ENCODE measurements around the gene GRM8. TPM values are rescaled to one million over a fixed set of nuclear protein-coding genes. Genes with fewer than 3 reads are reported as not detected.

The GRM8 gene
- total RNA-seq, 2 experiments from 2014 or later = not detected

GRCh38 chr7:127251465-127252376 is 1.0 kb downstream of the GRM8 start:
- Mint-ChIP-seq H3K27ac (no peak overlapping the region), H3K4me1 (peaks cover 15% of the 10 kb centered on the region), H3K27me3 (peaks cover 85% of the 10 kb centered on the region), H3K9me3 (no peaks in the 10 kb centered on the region), H3K4me3 (peak overlapping the region; percentile 61), H3K36me3 (ENCODE audit: low read depth) (no peaks in the 10 kb centered on the region)
- ChIA-PET POLR2A (interaction anchor here (0.6 kb wide), 1 partner anchor 1117 kb away, joined by 4 read pairs; no protein-coding TSS in a partner anchor), CTCF (interaction anchor here (1.2 kb wide), 1 partner anchor 53 kb away, joined by 3 read pairs; no protein-coding TSS in a partner anchor)
- DNase-seq = no peak

GRCh38 chr7:127251036-127251464 is 1.7 kb downstream of the GRM8 start:
- no peak overlapping the region for H3K4me3 Mint-ChIP-seq

GRCh38 chr7:127250312-127251035 is 2.3 kb downstream of the GRM8 start:
- POLR2A ChIA-PET = no interaction called here
- Mint-ChIP-seq H3K36me3 (ENCODE audit: low read depth) (no peaks in the 10 kb centered on the region), H3K27ac (no peak overlapping the region), H3K4me3 (no peak overlapping the region), H3K27me3 (peaks cover 77% of the 10 kb centered on the region), H3K4me1 (peaks cover 15% of the 10 kb centered on the region), H3K9me3 (no peaks in the 10 kb centered on the region)
- CTCF ChIA-PET = interaction anchor here (1.2 kb wide), 1 partner anchor 54 kb away, joined by 3 read pairs; no protein-coding TSS in a partner anchor
- no peak for DNase-seq

More at GRCh38 chr7:127251036-127251464, 1.7 kb downstream of the GRM8 start:
- Mint-ChIP-seq H3K9me3 (no peaks in the 10 kb centered on the region), H3K36me3 (ENCODE audit: low read depth) (no peaks in the 10 kb centered on the region), H3K4me1 (peaks cover 15% of the 10 kb centered on the region), H3K27ac (no peak overlapping the region), H3K27me3 (peaks cover 81% of the 10 kb centered on the region)
- POLR2A ChIA-PET = interaction anchor here (0.6 kb wide), 1 partner anchor 1117 kb away, joined by 4 read pairs; no protein-coding TSS in a partner anchor
- no peak for DNase-seq
- CTCF ChIA-PET = interaction anchor here (1.2 kb wide), 1 partner anchor 53 kb away, joined by 3 read pairs; no protein-coding TSS in a partner anchor

GRCh38 chr7:127245607-127246006 is 7.1 kb downstream of the GRM8 start:
- CTCF ChIA-PET = no interaction called here

GRCh38 chr7:127245002-127245401 is 7.7 kb downstream of the GRM8 start:
- H3K27me3 Mint-ChIP-seq = peaks cover 58% of the 10 kb centered on the region
- no peaks in the 10 kb centered on the region for H3K36me3 Mint-ChIP-seq (ENCODE audit: low read depth)
- H3K27ac Mint-ChIP-seq = no peak overlapping the region
- no peak for DNase-seq
- no peaks in the 10 kb centered on the region for H3K9me3 Mint-ChIP-seq
- no peak overlapping the region for H3K4me3 Mint-ChIP-seq
- ChIA-PET POLR2A (no interaction called here), CTCF (no interaction called here)
- no peaks in the 10 kb centered on the region for H3K4me1 Mint-ChIP-seq

More at GRCh38 chr7:127245607-127246006, 7.1 kb downstream of the GRM8 start:
- no peak overlapping the region for H3K4me3 Mint-ChIP-seq
- H3K27me3 Mint-ChIP-seq = peaks cover 61% of the 10 kb centered on the region
- no peaks in the 10 kb centered on the region for H3K4me1 Mint-ChIP-seq
- POLR2A ChIA-PET = no interaction called here
- no peaks in the 10 kb centered on the region for H3K36me3 Mint-ChIP-seq (ENCODE audit: low read depth)
- no peak for DNase-seq
- no peaks in the 10 kb centered on the region for H3K9me3 Mint-ChIP-seq
- H3K27ac Mint-ChIP-seq = no peak overlapping the region

- no peaks in the 10 kb centered on the region for H3K4me1 Mint-ChIP-seq
- no peak for DNase-seq
- peaks cover 45% of the 10 kb centered on the region for H3K27me3 Mint-ChIP-seq
- POLR2A ChIA-PET = no interaction called here
- CTCF ChIA-PET = no interaction called here
- no peaks in the 10 kb centered on the region for H3K36me3 Mint-ChIP-seq (ENCODE audit: low read depth)
- H3K4me3 Mint-ChIP-seq = no peak overlapping the region
- H3K27ac Mint-ChIP-seq = no peak overlapping the region
- H3K9me3 Mint-ChIP-seq = no peaks in the 10 kb centered on the region
These were observed 12.9 kb downstream of the GRM8 start for GRCh38 chr7:127239814-127240213.

GRCh38 chr7:127233630-127234029 is 19.1 kb downstream of the GRM8 start:
- peaks cover 31% of the 10 kb centered on the region for H3K27me3 Mint-ChIP-seq

GRCh38 chr7:127231415-127231814 is 21.3 kb downstream of the GRM8 start:
- no peak overlapping the region for H3K27ac Mint-ChIP-seq
- H3K36me3 Mint-ChIP-seq (ENCODE audit: low read depth) = no peaks in the 10 kb centered on the region
- H3K4me3 Mint-ChIP-seq = no peak overlapping the region
- no peak for DNase-seq
- ChIA-PET CTCF (no interaction called here), POLR2A (no interaction called here)
- H3K27me3 Mint-ChIP-seq = peaks cover 39% of the 10 kb centered on the region
- H3K9me3 Mint-ChIP-seq = no peaks in the 10 kb centered on the region
- H3K4me1 Mint-ChIP-seq = no peaks in the 10 kb centered on the region

More at GRCh38 chr7:127233630-127234029, 19.1 kb downstream of the GRM8 start:
- no peak for DNase-seq
- Mint-ChIP-seq H3K4me1 (no peaks in the 10 kb centered on the region), H3K9me3 (no peaks in the 10 kb centered on the region), H3K36me3 (ENCODE audit: low read depth) (no peaks in the 10 kb centered on the region), H3K27ac (no peak overlapping the region), H3K4me3 (no peak overlapping the region)
- ChIA-PET POLR2A (no interaction called here), CTCF (no interaction called here)

- H3K4me1 Mint-ChIP-seq = no peaks in the 10 kb centered on the region
- H3K36me3 Mint-ChIP-seq (ENCODE audit: low read depth) = no peaks in the 10 kb centered on the region
- peaks cover 41% of the 10 kb centered on the region for H3K27me3 Mint-ChIP-seq
- no peak overlapping the region for H3K27ac Mint-ChIP-seq
- DNase-seq = no peak
- H3K4me3 Mint-ChIP-seq = no peak overlapping the region
- CTCF ChIA-PET = interaction anchor here (1.4 kb wide), 1 partner anchor 13 kb away, joined by 3 read pairs; no protein-coding TSS in a partner anchor
- no peaks in the 10 kb centered on the region for H3K9me3 Mint-ChIP-seq
- POLR2A ChIA-PET = no interaction called here
These were observed 22.4 kb downstream of the GRM8 start for GRCh38 chr7:127230192-127230925.

GRCh38 chr7:127226685-127227374 is 25.9 kb downstream of the GRM8 start:
- ChIA-PET CTCF (no interaction called here), POLR2A (no interaction called here)
- no peaks in the 10 kb centered on the region for H3K4me1 Mint-ChIP-seq
- H3K36me3 Mint-ChIP-seq (ENCODE audit: low read depth) = no peaks in the 10 kb centered on the region
- DNase-seq = no peak
- H3K27ac Mint-ChIP-seq = no peak overlapping the region
- H3K27me3 Mint-ChIP-seq = peaks cover 52% of the 10 kb centered on the region
- H3K9me3 Mint-ChIP-seq = no peaks in the 10 kb centered on the region
- no peak overlapping the region for H3K4me3 Mint-ChIP-seq

GRCh38 chr7:127221731-127222130 is 31.0 kb downstream of the GRM8 start:
- H3K27ac Mint-ChIP-seq = no peak overlapping the region
- POLR2A ChIA-PET = no interaction called here
- no peaks in the 10 kb centered on the region for H3K4me1 Mint-ChIP-seq
- CTCF ChIA-PET = no interaction called here
- H3K27me3 Mint-ChIP-seq = peaks cover 30% of the 10 kb centered on the region
- no peaks in the 10 kb centered on the region for H3K36me3 Mint-ChIP-seq (ENCODE audit: low read depth)
- no peak for DNase-seq
- no peak overlapping the region for H3K4me3 Mint-ChIP-seq
- H3K9me3 Mint-ChIP-seq = no peaks in the 10 kb centered on the region

GRCh38 chr7:127214956-127215718 is 37.6 kb downstream of the GRM8 start:
- POLR2A ChIA-PET = no interaction called here
- H3K4me1 Mint-ChIP-seq = no peaks in the 10 kb centered on the region
- no peaks in the 10 kb centered on the region for H3K36me3 Mint-ChIP-seq (ENCODE audit: low read depth)
- CTCF ChIA-PET = no interaction called here
- no peaks in the 10 kb centered on the region for H3K9me3 Mint-ChIP-seq
- H3K27ac Mint-ChIP-seq = no peak overlapping the region
- peaks cover 4% of the 10 kb centered on the region for H3K27me3 Mint-ChIP-seq
- H3K4me3 Mint-ChIP-seq = no peak overlapping the region
- DNase-seq = no peak

Measured in activated CD4-positive, alpha-beta T cell treated with anti-CD3 and anti-CD28 coated beads, Interleukin-2, amount 10 ng/mL, durations not matched to agents 7 days and 5 days (primary cell).